ENCODE data around the gene DHODH.

DHODH gene

GRCh38 chr16:72008424-72009216, at the start of gene DHODH:
TSS of gene DHODH (plus strand) at chr16:72008744. CDS start at chr16:72008765, 21 bp downstream.
- peaks cover 2% of the 10 kb centered on the region for H3K4me1 ChIP-seq (ENCODE audit: control insufficient read depth, insufficient read depth, low read length)
- H3K4me3 ChIP-seq (ENCODE audit: low read length) = peak within 1 kb of the TSS; percentile 99
- peak within 1 kb of the TSS; percentile 91 for H3K9ac ChIP-seq (ENCODE audit: low read length)
- no peaks in the 10 kb centered on the region for H3K9me3 ChIP-seq (ENCODE audit: control insufficient read depth, low read length)
- DNase-seq (ENCODE audit: low read depth) = peak; percentile 99
- peaks cover 3% of the 10 kb centered on the region for H3K36me3 ChIP-seq (ENCODE audit: control insufficient read depth, insufficient read depth, low read length, severe bottlenecking)
- H3K27me3 ChIP-seq (replicated peaks; ENCODE audit: control insufficient read depth, insufficient read depth, low read length) = no peaks in the 10 kb centered on the region

- H3K9ac ChIP-seq (ENCODE audit: low read length) = peak overlapping the region; percentile 52
- H3K4me1 ChIP-seq (ENCODE audit: control insufficient read depth, insufficient read depth, low read length) = peaks cover 5% of the 10 kb centered on the region
- H3K36me3 ChIP-seq (ENCODE audit: control insufficient read depth, insufficient read depth, low read length, severe bottlenecking) = no peaks in the 10 kb centered on the region
- H3K27me3 ChIP-seq (replicated peaks; ENCODE audit: control insufficient read depth, insufficient read depth, low read length) = no peaks in the 10 kb centered on the region
- DNase-seq (ENCODE audit: low read depth) = peak; percentile 97
- no peak overlapping the region for H3K4me3 ChIP-seq (ENCODE audit: low read length)
- H3K9me3 ChIP-seq (ENCODE audit: control insufficient read depth, low read length) = peaks cover 4% of the 10 kb centered on the region
Observed at GRCh38 chr16:71961066-71962039, 47.2 kb upstream of the DHODH start.

GRCh38 chr16:71963125-71963875, 45.2 kb upstream of the DHODH start:
- no peak overlapping the region for H3K9ac ChIP-seq (ENCODE audit: low read length)
- peaks cover 9% of the 10 kb centered on the region for H3K4me1 ChIP-seq (ENCODE audit: control insufficient read depth, insufficient read depth, low read length)
- H3K27me3 ChIP-seq (replicated peaks; ENCODE audit: control insufficient read depth, insufficient read depth, low read length) = no peaks in the 10 kb centered on the region
- H3K4me3 ChIP-seq (ENCODE audit: low read length) = no peak overlapping the region
- H3K9me3 ChIP-seq (ENCODE audit: control insufficient read depth, low read length) = no peaks in the 10 kb centered on the region
- no peaks in the 10 kb centered on the region for H3K36me3 ChIP-seq (ENCODE audit: control insufficient read depth, insufficient read depth, low read length, severe bottlenecking)
- no peak for DNase-seq (ENCODE audit: low read depth)

- Histone ChIP-seq H3K36me3 (ENCODE audit: control insufficient read depth, insufficient read depth, low read length, severe bottlenecking) (no peaks in the 10 kb centered on the region), H3K27me3 (replicated peaks; ENCODE audit: control insufficient read depth, insufficient read depth, low read length) (no peaks in the 10 kb centered on the region), H3K9me3 (ENCODE audit: control insufficient read depth, low read length) (no peaks in the 10 kb centered on the region), H3K4me3 (ENCODE audit: low read length) (no peak overlapping the region), H3K4me1 (ENCODE audit: control insufficient read depth, insufficient read depth, low read length) (peaks cover 9% of the 10 kb centered on the region), H3K9ac (ENCODE audit: low read length) (no peak overlapping the region)
- DNase-seq (ENCODE audit: low read depth) = no peak
Observed at GRCh38 chr16:71965223-71965622, 43.3 kb upstream of the DHODH start.

- Histone ChIP-seq H3K27me3 (replicated peaks; ENCODE audit: control insufficient read depth, insufficient read depth, low read length) (no peaks in the 10 kb centered on the region), H3K36me3 (ENCODE audit: control insufficient read depth, insufficient read depth, low read length, severe bottlenecking) (no peaks in the 10 kb centered on the region), H3K9ac (ENCODE audit: low read length) (no peak overlapping the region), H3K4me3 (ENCODE audit: low read length) (no peak overlapping the region), H3K9me3 (ENCODE audit: control insufficient read depth, low read length) (no peaks in the 10 kb centered on the region), H3K4me1 (ENCODE audit: control insufficient read depth, insufficient read depth, low read length) (peaks cover 4% of the 10 kb centered on the region)
- no peak for DNase-seq (ENCODE audit: low read depth)
Observed at GRCh38 chr16:71966932-71967331, 41.6 kb upstream of the DHODH start.

GRCh38 chr16:71969353-71969752, 39.2 kb upstream of the DHODH start:
- H3K4me1 ChIP-seq (ENCODE audit: control insufficient read depth, insufficient read depth, low read length) = peaks cover 3% of the 10 kb centered on the region
- H3K4me3 ChIP-seq (ENCODE audit: low read length) = no peak overlapping the region
- no peak for DNase-seq (ENCODE audit: low read depth)
- H3K9ac ChIP-seq (ENCODE audit: low read length) = no peak overlapping the region
- H3K9me3 ChIP-seq (ENCODE audit: control insufficient read depth, low read length) = no peaks in the 10 kb centered on the region
- no peaks in the 10 kb centered on the region for H3K27me3 ChIP-seq (replicated peaks; ENCODE audit: control insufficient read depth, insufficient read depth, low read length)
- H3K36me3 ChIP-seq (ENCODE audit: control insufficient read depth, insufficient read depth, low read length, severe bottlenecking) = no peaks in the 10 kb centered on the region

GRCh38 chr16:71971571-71971970, 37.0 kb upstream of the DHODH start:
- no peak for DNase-seq (ENCODE audit: low read depth)
- no peaks in the 10 kb centered on the region for H3K9me3 ChIP-seq (ENCODE audit: control insufficient read depth, low read length)
- H3K9ac ChIP-seq (ENCODE audit: low read length) = no peak overlapping the region
- no peaks in the 10 kb centered on the region for H3K36me3 ChIP-seq (ENCODE audit: control insufficient read depth, insufficient read depth, low read length, severe bottlenecking)
- H3K4me1 ChIP-seq (ENCODE audit: control insufficient read depth, insufficient read depth, low read length) = peaks cover 3% of the 10 kb centered on the region
- no peak overlapping the region for H3K4me3 ChIP-seq (ENCODE audit: low read length)
- no peaks in the 10 kb centered on the region for H3K27me3 ChIP-seq (replicated peaks; ENCODE audit: control insufficient read depth, insufficient read depth, low read length)

- Histone ChIP-seq H3K4me1 (ENCODE audit: control insufficient read depth, insufficient read depth, low read length) (no peaks in the 10 kb centered on the region), H3K4me3 (ENCODE audit: low read length) (no peak overlapping the region), H3K36me3 (ENCODE audit: control insufficient read depth, insufficient read depth, low read length, severe bottlenecking) (no peaks in the 10 kb centered on the region), H3K27me3 (replicated peaks; ENCODE audit: control insufficient read depth, insufficient read depth, low read length) (no peaks in the 10 kb centered on the region), H3K9ac (ENCODE audit: low read length) (no peak overlapping the region), H3K9me3 (ENCODE audit: control insufficient read depth, low read length) (no peaks in the 10 kb centered on the region)
- DNase-seq (ENCODE audit: low read depth) = no peak
Observed at GRCh38 chr16:71972356-71972755, 36.2 kb upstream of the DHODH start.

GRCh38 chr16:71973001-71973400, 35.5 kb upstream of the DHODH start:
- Histone ChIP-seq H3K4me1 (ENCODE audit: control insufficient read depth, insufficient read depth, low read length) (no peaks in the 10 kb centered on the region), H3K4me3 (ENCODE audit: low read length) (no peak overlapping the region), H3K27me3 (replicated peaks; ENCODE audit: control insufficient read depth, insufficient read depth, low read length) (no peaks in the 10 kb centered on the region), H3K9me3 (ENCODE audit: control insufficient read depth, low read length) (no peaks in the 10 kb centered on the region), H3K36me3 (ENCODE audit: control insufficient read depth, insufficient read depth, low read length, severe bottlenecking) (no peaks in the 10 kb centered on the region), H3K9ac (ENCODE audit: low read length) (no peak overlapping the region)
- DNase-seq (ENCODE audit: low read depth) = no peak

GRCh38 chr16:71974068-71974818, 34.3 kb upstream of the DHODH start:
- no peaks in the 10 kb centered on the region for H3K4me1 ChIP-seq (ENCODE audit: control insufficient read depth, insufficient read depth, low read length)
- no peaks in the 10 kb centered on the region for H3K9me3 ChIP-seq (ENCODE audit: control insufficient read depth, low read length)
- H3K9ac ChIP-seq (ENCODE audit: low read length) = no peak overlapping the region
- H3K4me3 ChIP-seq (ENCODE audit: low read length) = no peak overlapping the region
- H3K36me3 ChIP-seq (ENCODE audit: control insufficient read depth, insufficient read depth, low read length, severe bottlenecking) = no peaks in the 10 kb centered on the region
- no peaks in the 10 kb centered on the region for H3K27me3 ChIP-seq (replicated peaks; ENCODE audit: control insufficient read depth, insufficient read depth, low read length)
- no peak for DNase-seq (ENCODE audit: low read depth)
